ENCODE measurements around the gene SCFD1.

- no peak for TF ChIP-seq CTCF (conservative IDR thresholded peaks at IDR 0.05)
- TF ChIP-seq EZH2 (IDR thresholded peaks at IDR 0.05; ENCODE audit: low read depth): no peak
These were observed 34.9 kb downstream of the SCFD1 start for GRCh38 chr14:30657050-30657449.
